HCT116 (cell line): ENCODE data around the gene GFOD1. TPM values are rescaled to one million over a fixed set of nuclear protein-coding genes. Genes with fewer than 3 reads are reported as not detected.

Source experiments
- ATAC-seq: fragments of 200-7000 bp; cut with Tn5 transposase; 2 replicates; pipeline ENCODE4 v1.9.1; 2020; ENCODE audit warnings: mild to moderate bottlenecking, moderate library complexity
- BruUV-seq: library from RNA; stranded (reverse); fragments of 400-500 nt; replicated peaks from 2 replicates; lab custom pipeline; 2021; lab: Mats Ljungman, UMichigan
- CTCF ChIA-PET: fragments of 300-600 bp; sonication (Branson Sonifier 250); formaldehyde crosslinking; loops from one replicate; lab custom pipeline; 2021; ENCODE audit warnings: antibody characterized with exemption; lab: Charles Lee
- POLR2A ChIA-PET: fragments of 300-600, 350-600 bp; sonication (Branson Sonifier 250); formaldehyde crosslinking; loops from one replicate; lab custom pipeline; 2021; ENCODE audit warnings: antibody characterized with exemption; lab: Charles Lee
- RAD21 ChIA-PET, 2 experiments: fragments of 300-600 bp; sonication (Branson Sonifier 250); formaldehyde crosslinking; loops; one replicate each; lab custom pipeline; 2023; ENCODE audit warnings: low total read pairs in 2 of 2; ENCODE audit not compliant: uncharacterized antibody in 2 of 2, unreplicated experiment in 2 of 2, low non-redundant PET in 1 of 2; lab: Charles Lee
- DNase-seq: peaks from one replicate; pipeline ENCODE4 v3.0.0-alpha.2; 2010; ENCODE audit warnings: low read depth, low spot score
- H2AFZ ChIP-seq: fragments of 200-600 bp; shearing (Covaris generic), sonication (generic); 2 replicates; pipeline ENCODE4 v1.6.1; 2017; ENCODE audit warnings: low read depth, mixed run types, mixed read lengths, antibody characterized with exemption, low read length; ENCODE audit not compliant: poor library complexity, severe bottlenecking
- H3K27ac ChIP-seq: 2 replicates; pipeline ENCODE4 v1.5.1; 2012; ENCODE audit warnings: low read depth, low read length
- H3K27me3 ChIP-seq: fragments of 200-600 bp; sonication (generic); 2 replicates; pipeline ENCODE4 v1.6.1; 2016; ENCODE audit warnings: mixed run types, low read length, mixed read lengths; ENCODE audit not compliant: insufficient read depth
- H3K36me3 ChIP-seq, 2 experiments: fragments of 200-500 bp in 1 of 2; fragments of 200-600 bp in 1 of 2; sonication (Bioruptor generic) in 1 of 2; sonication (generic) in 1 of 2; 2 replicates each; pipeline versions ENCODE4 v1.5.1 to v1.6.1; 2014 to 2016; ENCODE audit warnings: low read length in 2 of 2, inconsistent platforms in 1 of 2, mixed read lengths in 1 of 2, mixed run types in 1 of 2; ENCODE audit not compliant: insufficient read depth in 2 of 2, control insufficient read depth in 1 of 2
- H3K4me1 ChIP-seq, 2 experiments: fragments of 200-600 bp in 1 of 2; sonication (generic) in 1 of 2; 2 replicates each; pipeline versions ENCODE4 v1.5.1 to v1.6.1; 2012 to 2017; ENCODE audit warnings: low read length in 2 of 2, inconsistent platforms in 1 of 2, mild to moderate bottlenecking in 1 of 2, mixed read lengths in 1 of 2, mixed run types in 1 of 2, moderate library complexity in 1 of 2; ENCODE audit not compliant: insufficient read depth in 2 of 2, control insufficient read depth in 1 of 2
- H3K4me2 ChIP-seq: fragments of 200-600 bp; sonication (generic); 2 replicates; pipeline ENCODE4 v1.6.1; 2017; ENCODE audit warnings: mixed run types, low read length, mixed read lengths
- H3K4me3 ChIP-seq, 2 experiments: fragments of 200-600 bp in 1 of 2; sonication (generic) in 1 of 2; replicated peaks in 1 of 2; 2 replicates each; pipeline ENCODE4 v1.5.1; 2011 to 2016; ENCODE audit warnings: low read length in 2 of 2, control low read depth in 1 of 2, low read depth in 1 of 2, mild to moderate bottlenecking in 1 of 2, mixed read lengths in 1 of 2, mixed run types in 1 of 2
- H3K79me2 ChIP-seq: fragments of 200-600 bp; sonication (generic); 2 replicates; pipeline ENCODE4 v1.6.1; 2017; ENCODE audit warnings: mild to moderate bottlenecking, mixed run types, low read length, moderate library complexity, mixed read lengths; ENCODE audit not compliant: insufficient read depth
- H3K9ac ChIP-seq: fragments of 200-600 bp; sonication (generic); 2 replicates; pipeline ENCODE4 v1.6.1; 2016; ENCODE audit warnings: low read length, mixed read lengths
- H3K9me2 ChIP-seq: fragments of 200-600 bp; sonication (generic), shearing (Covaris generic); 2 replicates; pipeline ENCODE4 v1.6.1; 2017; ENCODE audit warnings: mixed run types, mild to moderate bottlenecking, moderate library complexity; ENCODE audit not compliant: insufficient read depth
- H3K9me3 ChIP-seq, 2 experiments: fragments of 200-500 bp in 1 of 2; fragments of 200-600 bp in 1 of 2; sonication (Bioruptor generic) in 1 of 2; sonication (generic) in 1 of 2; 2 replicates each; pipeline ENCODE4 v1.6.1; 2014 to 2017; ENCODE audit warnings: low read length in 2 of 2, mixed read lengths in 2 of 2, inconsistent platforms in 1 of 2, low read depth in 1 of 2, mild to moderate bottlenecking in 1 of 2, mixed run types in 1 of 2, moderate library complexity in 1 of 2; ENCODE audit not compliant: control insufficient read depth in 1 of 2, insufficient read depth in 1 of 2
- H4K20me1 ChIP-seq: fragments of 200-600 bp; sonication (generic), shearing (Covaris generic); 2 replicates; pipeline ENCODE4 v1.6.1; 2017; ENCODE audit warnings: mixed run types, mild to moderate bottlenecking, moderate library complexity; ENCODE audit not compliant: insufficient read depth
- EGR1 ChIP-seq: IDR thresholded peaks from 2 replicates; pipeline ENCODE4 v1.6.1; 2012; ENCODE audit warnings: low read depth
- EZH2 ChIP-seq: fragments of 200-600 bp; sonication (generic); IDR thresholded peaks from 2 replicates; pipeline ENCODE4 v1.6.1; 2017; ENCODE audit warnings: antibody characterized with exemption, mixed run types
- EZH2phosphoT487 ChIP-seq: fragments of 200-600 bp; IDR thresholded peaks from 2 replicates; pipeline ENCODE4 v1.6.1; 2018; ENCODE audit warnings: antibody characterized with exemption, borderline replicate concordance
- FOSL1 ChIP-seq: IDR thresholded peaks from 2 replicates; pipeline ENCODE4 v1.6.1; 2012; ENCODE audit warnings: low read depth
- JUND ChIP-seq: IDR thresholded peaks from 2 replicates; pipeline ENCODE4 v1.6.1; 2012
- POLR2AphosphoS5 ChIP-seq: IDR thresholded peaks from 2 replicates; pipeline ENCODE4 v1.6.1; 2011; ENCODE audit warnings: mild to moderate bottlenecking, low read depth, low read length, moderate library complexity
- REST ChIP-seq: IDR thresholded peaks from 2 replicates; pipeline ENCODE4 v1.6.1; 2012; ENCODE audit warnings: low read depth
- SIN3A ChIP-seq: IDR thresholded peaks from 2 replicates; pipeline ENCODE4 v1.6.1; 2012; ENCODE audit warnings: low read depth
- SRF ChIP-seq: IDR thresholded peaks from 2 replicates; pipeline ENCODE4 v1.6.1; 2012; ENCODE audit warnings: low read depth
- TCF7L2 ChIP-seq: IDR thresholded peaks from 2 replicates; pipeline ENCODE4 v1.7.0; 2011; ENCODE audit warnings: borderline replicate concordance, inconsistent platforms; ENCODE audit not compliant: insufficient read depth, insufficient read length; ENCODE audit errors: extremely low read depth
- YY1 ChIP-seq: IDR thresholded peaks from 2 replicates; pipeline ENCODE4 v1.6.1; 2011; ENCODE audit warnings: low read length, low read depth, moderate library complexity, mild to moderate bottlenecking; ENCODE audit not compliant: insufficient replicate concordance; ENCODE audit errors: extremely low read depth
- ZFX ChIP-seq: fragments of 450-650 bp; IDR thresholded peaks from 2 replicates; pipeline ENCODE4 v1.6.1; 2017
- ZNF274 ChIP-seq: fragments of 200-500 bp; sonication (Bioruptor generic); IDR thresholded peaks from 2 replicates; pipeline ENCODE4 v1.6.1; 2014; ENCODE audit warnings: mild to moderate bottlenecking, low read depth, low read length, inconsistent platforms
- intact Hi-C: fragments of 100-400 bp; cut with micrococcal nuclease; formaldehyde crosslinking; loops from 2 replicates; pipeline ENCODE4 v1.10.0; 2022
- total RNA-seq: library from RNA; stranded (reverse); gene quantifications from one replicate; pipeline ENCODE4 v1.2.1, GENCODE V29; 2021; ENCODE audit not compliant: unreplicated experiment
- TF ChIP-seq, protein P1 (sequence below): IDR thresholded peaks from 2 replicates; pipeline ENCODE4 v1.6.1; 2011; ENCODE audit warnings: mild to moderate bottlenecking, low read length, moderate library complexity; ENCODE audit not compliant: insufficient replicate concordance; ENCODE audit errors: extremely low read depth
- TF ChIP-seq, protein P2 (sequence below): IDR thresholded peaks from 2 replicates; pipeline ENCODE4 v1.6.1; 2012

The GFOD1 gene
- total RNA-seq, 1 experiment from 2014 or later = 3.8 TPM

- H4K20me1 ChIP-seq = no peaks in the 10 kb centered on the region
- H3K9ac ChIP-seq = no peak overlapping the region
- intact Hi-C loops = loop anchor here (5.0 kb wide), 1 partner anchor 87 kb away; the partner anchor contains the start of gene SIRT5
- peaks cover 7 to 34% of the 10 kb centered on the region in 2 experiments; a peak in 3 of 4 replicates for H3K4me1 ChIP-seq
- RAD21 ChIA-PET = no interaction called here
- CTCF ChIA-PET = no interaction called here
- no peak overlapping the region for H2AFZ ChIP-seq
- POLR2A ChIA-PET = no interaction called here
- DNase-seq (no peak), ATAC-seq (no peak)
- no peaks in the 10 kb centered on the region for H3K27me3 ChIP-seq
- H3K79me2 ChIP-seq = no peaks in the 10 kb centered on the region; the same call in 1 of the 2 replicates
- H3K36me3 ChIP-seq = no peaks in the 10 kb centered on the region
- no peak overlapping the region for H3K27ac ChIP-seq
- H3K9me3 ChIP-seq = no peaks in the 10 kb centered on the region
- TF ChIP-seq FOSL1 (no peak), ZFX (no peak), JUND (no peak), SRF (no peak), EZH2 (no peak), TCF7L2 (no peak), EZH2phosphoT487 (no peak), POLR2AphosphoS5 (no peak), ZNF274 (no peak), YY1 (no peak), REST (no peak), SIN3A (no peak), EGR1 (no peak)
- TF ChIP-seq, protein P1, sequence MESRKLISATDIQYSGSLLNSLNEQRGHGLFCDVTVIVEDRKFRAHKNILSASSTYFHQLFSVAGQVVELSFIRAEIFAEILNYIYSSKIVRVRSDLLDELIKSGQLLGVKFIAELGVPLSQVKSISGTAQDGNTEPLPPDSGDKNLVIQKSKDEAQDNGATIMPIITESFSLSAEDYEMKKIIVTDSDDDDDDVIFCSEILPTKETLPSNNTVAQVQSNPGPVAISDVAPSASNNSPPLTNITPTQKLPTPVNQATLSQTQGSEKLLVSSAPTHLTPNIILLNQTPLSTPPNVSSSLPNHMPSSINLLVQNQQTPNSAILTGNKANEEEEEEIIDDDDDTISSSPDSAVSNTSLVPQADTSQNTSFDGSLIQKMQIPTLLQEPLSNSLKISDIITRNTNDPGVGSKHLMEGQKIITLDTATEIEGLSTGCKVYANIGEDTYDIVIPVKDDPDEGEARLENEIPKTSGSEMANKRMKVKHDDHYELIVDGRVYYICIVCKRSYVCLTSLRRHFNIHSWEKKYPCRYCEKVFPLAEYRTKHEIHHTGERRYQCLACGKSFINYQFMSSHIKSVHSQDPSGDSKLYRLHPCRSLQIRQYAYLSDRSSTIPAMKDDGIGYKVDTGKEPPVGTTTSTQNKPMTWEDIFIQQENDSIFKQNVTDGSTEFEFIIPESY = no peak
- TF ChIP-seq, protein P2, sequence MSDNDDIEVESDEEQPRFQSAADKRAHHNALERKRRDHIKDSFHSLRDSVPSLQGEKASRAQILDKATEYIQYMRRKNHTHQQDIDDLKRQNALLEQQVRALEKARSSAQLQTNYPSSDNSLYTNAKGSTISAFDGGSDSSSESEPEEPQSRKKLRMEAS = no peak
- no peak overlapping the region for H3K4me2 ChIP-seq
- no peaks in the 10 kb centered on the region for H3K9me2 ChIP-seq
- no TSS peak for BruUV-seq
- no peak overlapping the region for H3K4me3 ChIP-seq
Measured at GRCh38 chr6:13484827-13485226, 2.6 kb downstream of the GFOD1 start.
